HG02852 (cell line): ENCODE measurements around the gene NBPF4.
A peak's percentile ranks its signal among the peaks of the same experiment; 100 is the strongest.
"Not testable (repeated sequence)": the region's sequence is repeated elsewhere in the genome, so short reads cannot be mapped to it uniquely, and the experiment has no call there.

ENCODE experiments used
- ATAC-seq: cut with Tn5 transposase; IDR thresholded peaks from one replicate; pipeline ENCODE4 v1.9.1; 2021; ENCODE audit warnings: mild to moderate bottlenecking, moderate library complexity; ENCODE audit not compliant: unreplicated experiment

NBPF4 gene

DNA sequence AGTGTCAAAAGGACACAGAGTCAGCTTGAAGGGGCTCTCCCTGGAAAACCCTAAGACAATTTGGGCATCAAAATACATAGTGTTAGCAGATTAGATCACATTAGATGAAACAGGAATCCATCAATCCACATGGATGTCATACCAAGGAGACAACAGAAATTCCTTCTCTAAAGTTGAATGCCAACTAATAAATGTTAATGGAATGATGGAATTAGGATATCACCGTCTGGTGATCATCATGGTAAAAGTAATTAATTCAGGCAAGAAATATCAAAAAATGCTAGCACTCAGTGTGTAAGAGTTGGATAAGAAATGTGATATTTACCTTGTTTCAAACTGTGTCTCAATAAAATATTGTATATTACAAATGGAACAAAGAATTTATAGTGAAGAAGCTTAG, 32.9 kb downstream of the NBPF4 start:
- ATAC-seq, result no peak

DNA sequence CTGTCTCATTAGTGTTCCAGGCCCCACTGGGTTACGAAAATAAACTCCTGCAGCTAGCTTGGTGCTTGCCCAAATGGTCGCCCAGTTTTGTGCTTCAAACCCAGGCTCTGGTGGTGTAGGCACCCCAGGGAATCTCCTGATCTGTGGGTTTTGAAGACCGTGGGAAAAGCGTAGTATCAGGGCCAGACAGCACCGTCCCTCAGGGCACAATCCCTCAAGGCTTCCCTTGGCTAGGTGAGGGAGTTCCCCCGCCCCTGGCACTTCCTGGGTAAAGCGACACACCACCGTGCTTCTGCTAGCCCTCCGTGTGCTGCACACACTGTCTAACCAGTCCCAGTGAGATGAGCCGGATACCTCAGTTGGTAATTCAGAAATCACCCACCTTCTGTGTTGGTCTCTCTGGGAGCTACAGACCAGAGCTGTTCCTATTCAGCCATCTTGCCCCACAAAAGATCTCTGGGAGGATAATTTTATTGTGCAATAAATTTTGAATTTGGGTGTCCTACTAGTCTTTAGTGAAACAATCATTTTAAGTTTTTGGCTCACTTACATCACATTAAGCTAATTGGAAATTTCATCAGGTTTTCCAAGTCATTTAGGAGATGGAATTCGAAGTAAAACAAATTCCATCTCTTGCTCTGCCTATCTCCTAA, 34.3 kb downstream of the NBPF4 start:
- ATAC-seq, result no peak

DNA sequence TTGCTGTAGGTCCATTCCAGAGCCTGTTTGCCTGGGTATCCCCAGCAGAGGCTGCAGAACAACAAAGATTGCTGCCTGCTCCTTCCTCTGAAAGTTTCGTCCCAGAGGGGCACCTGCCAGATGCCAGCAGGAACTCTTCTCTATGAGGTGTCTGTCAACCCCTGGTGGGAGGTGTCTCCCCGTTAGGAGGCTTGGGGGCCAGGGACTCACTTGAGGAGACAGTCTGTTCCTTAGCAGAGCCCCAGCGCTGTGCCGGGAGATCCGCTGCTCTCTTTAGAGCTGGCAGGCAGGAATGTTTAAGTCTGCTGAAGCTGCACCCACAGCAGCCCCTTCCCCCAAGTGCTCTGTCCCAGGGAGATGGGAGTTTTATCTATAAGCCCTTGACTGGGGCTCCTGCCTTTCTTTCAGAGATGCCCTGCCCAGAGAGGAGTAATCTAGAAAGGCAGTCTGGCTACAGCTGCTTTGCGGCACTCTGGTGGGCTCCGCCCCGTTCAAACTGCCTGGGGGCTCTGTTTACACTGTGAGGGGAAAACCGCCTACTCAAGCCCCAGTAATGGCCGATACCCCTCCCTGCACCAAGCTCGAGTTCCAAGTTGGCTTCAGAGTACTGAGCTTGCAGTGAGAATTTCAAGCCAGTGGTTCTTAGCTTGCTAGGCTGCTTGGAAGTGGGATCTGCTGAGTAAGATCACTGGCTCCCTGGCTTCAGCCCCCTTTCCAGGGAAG, 35.0 kb downstream of the NBPF4 start:
- ATAC-seq, result no peak

DNA sequence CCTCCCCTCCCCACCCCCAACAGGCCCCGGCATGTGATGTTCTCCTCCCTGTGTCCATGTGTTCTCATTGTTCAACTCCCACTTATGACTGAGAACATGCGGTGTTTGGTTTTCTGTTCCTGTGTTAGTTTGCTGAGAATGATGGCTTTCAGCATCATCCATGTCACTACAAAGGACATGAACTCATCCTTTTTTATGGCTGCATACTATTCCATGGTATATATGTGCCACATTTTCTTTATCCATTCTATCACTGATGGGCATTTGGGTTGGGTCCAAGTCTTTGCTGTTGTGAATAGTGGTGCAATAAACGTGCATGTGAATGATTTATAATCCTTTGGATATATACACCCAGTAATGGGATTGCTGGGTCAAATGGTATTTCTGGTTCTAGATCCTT, 40.3 kb downstream of the NBPF4 start:
- not testable (repeated sequence) for ATAC-seq

DNA sequence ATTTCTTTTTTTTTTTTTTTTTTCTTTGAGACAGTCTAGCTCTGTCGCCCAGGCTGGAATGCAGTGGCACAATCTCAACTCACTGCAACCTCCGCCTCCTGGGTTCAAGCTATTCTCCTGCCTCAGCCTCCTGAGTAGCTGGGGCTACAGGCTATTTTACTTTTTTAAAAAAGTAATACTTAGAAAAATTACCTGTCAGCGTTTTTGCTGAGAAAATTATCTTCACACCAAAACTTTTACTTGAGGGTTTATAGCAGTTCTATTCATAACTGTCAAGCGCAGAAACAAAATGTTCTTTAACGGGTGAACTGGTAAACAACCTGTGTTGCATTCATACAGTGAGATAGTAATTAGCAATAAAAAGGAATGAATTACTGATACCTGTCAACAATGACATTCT, 42.2 kb downstream of the NBPF4 start:
- no peak for ATAC-seq

DNA sequence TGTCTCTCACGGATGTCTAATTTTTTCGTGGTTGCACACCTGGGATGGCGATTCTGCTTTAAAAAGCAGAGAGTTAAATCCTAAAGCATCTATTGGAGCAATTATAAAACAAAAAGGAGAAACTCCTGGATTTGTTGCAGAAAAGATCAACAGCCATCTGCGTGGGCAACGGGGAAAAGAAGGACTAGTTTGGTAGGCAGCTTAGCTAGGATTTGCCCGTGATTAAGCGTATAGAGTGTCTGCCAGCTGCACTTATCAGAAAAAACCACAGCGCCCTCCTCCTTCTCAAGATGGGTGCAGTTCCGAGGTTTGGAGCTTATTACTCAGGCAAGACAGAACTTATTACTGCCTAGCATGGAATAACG, 43.2 kb downstream of the NBPF4 start:
- no peak for ATAC-seq

DNA sequence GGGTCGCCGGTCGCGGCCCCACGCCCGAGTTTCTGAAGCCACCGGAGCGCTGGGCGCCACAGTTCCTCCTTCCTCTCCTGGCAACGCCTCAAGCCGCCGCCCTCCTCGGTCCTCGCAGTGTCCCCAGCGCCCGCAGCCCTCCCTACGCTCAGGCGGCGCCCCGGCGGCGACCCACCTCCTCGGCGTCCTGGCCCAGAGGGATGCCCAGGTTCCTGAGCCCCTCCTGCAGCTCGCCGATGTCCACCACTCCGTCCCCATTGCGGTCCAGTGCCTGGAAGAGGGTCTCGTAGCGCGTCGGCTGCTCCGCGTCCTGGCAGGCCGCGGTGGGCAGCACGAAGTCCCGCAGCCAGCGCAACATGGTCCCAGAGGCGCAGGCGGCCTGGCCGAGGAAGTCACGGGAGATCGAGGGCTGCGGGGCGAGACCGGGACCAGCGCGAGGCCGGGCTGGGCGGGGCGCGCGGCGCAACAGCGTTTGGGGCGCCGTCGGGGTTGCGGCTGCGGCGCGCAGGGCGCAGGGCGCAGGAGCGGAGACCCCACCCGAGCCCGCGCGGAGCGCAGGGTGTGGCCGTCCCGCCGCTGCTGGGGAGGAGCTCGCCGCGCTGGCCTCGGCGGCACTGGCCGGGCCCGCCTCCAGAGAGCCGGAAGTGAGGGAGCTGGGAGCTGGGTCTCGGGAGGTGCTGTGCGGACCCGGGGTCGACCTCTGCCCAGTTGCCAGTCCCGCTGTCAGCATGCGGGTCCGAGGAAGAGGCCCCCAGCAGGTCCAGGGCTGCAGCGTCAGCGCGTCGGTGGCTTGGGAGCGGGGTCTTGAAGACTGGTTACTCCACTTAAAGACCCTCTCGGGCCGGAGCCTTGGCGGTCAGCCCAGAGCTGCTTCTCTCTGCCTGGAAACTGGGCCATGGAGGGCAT, 43.8 kb downstream of the NBPF4 start, which contains the start of gene SLC25A24:
SLC25A24 (minus strand) TSS at position 563 of the 906 bp plus-strand sequence; CDS start at position 358, 205 bp downstream.
- peak; percentile 89 for ATAC-seq

DNA sequence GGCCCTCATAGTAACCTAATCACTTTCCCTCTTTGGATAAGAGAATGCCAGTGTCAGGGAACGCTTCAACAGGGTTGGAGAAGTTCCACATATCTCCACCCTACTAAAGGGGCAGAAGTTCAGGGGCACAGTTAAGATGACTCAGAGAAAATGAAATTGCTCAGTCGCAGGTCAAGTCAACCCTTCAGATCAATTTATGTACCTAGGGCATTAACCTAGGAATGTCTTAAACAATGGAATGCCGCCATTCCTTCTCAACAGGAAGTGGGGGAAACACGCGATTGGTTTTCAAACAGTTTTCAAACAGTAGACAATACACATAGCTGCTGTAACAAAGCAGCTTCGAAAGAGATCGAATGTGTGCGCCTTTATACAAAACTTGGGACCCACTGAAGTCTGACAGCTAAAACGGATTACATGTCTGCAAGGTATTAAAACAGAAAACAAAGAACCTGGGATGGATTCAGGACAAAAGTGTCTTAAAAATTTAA, 44.6 kb downstream of the NBPF4 start:
- no peak for ATAC-seq

DNA sequence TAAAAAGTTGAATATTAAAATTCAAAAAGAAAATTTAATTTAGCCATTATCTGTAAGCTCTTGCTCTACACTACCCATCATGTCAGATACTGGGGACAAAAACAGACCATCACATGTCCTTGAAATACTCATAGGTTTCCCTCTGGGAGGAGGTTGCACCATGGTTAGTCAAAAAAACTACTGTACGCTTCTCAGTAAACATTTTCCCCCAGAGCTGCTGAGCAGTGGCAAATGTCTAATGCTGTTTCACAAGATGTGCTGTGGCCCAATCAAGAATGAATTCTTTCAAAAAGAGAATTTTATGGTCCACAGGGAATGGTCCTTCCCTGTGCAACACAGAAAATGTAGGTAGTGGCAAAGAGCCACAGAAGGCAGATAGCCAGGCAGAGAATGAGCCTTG, 49.8 kb downstream of the NBPF4 start:
- no peak for ATAC-seq

DNA sequence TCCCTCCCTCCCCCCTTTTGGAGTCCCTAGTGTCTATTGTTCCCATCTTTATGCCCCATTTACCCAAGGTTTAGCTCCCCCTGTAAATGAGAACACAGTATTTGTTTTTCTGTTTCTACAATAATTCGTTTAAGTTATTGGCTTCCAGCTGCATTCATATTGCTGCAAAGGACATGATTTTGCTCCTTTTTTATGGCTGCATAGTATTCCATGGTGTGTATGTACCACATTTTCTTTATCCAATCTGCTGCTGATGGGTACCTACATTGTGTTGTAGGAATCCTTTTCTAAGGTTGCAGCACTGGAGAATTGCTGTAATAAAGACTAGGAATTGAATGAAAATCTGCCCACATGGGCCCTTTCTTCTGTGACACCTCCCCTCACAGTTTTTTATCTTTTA, 50.5 kb downstream of the NBPF4 start:
- no peak for ATAC-seq

DNA sequence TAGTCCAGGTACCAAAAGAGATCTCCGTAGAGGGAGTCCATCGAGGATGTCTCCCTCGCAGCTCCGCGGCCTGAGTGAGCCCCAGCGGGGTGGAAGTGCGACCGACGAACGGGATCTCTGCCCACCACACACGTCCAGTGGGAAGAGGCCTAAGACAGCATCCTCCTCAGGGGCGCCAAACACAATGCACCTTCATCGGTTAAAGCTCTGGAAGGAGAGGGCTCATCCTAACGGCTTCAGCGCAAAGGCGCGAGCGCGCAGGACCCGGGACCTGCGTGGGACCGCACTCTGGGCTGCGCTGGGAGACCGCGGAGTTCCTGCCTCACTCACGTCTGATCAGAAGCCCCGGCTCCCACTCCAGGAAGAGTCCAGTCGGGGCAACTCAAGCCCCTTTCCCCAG, 51.3 kb downstream of the NBPF4 start:
- ATAC-seq, result no peak

DNA sequence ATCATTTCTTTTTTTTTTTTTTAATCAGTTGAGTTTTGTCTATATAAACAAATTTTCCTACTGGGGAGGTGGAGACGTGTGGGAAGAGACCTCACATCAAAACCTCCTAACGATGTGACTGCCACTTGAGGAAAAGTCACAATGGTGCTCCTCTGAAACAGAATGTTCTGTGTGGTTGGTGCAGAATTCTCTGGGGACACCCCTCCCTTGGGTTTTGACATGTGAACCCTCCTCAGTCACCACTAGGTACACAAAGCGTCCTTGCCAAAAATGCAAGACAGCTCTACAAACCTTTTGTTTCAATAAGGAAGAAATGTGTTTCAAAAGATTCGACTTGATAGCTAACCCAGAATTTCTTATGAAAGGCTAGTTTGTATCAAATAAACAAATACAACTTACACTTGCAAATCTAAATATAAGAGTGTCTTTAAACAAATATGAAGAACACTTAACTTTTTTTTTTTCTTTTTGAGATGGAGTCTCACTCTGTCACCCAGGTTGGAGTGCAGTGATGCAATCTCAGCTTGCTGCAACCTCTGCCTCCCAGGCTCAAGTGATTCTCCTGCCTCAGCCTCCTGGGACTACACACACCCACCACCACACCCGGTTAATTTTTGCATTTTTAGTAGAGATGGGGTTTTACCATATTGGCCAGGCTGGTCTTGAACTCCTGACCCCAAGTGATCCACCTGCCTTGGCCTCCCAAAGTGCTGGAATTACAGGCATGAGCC, 53.0 kb downstream of the NBPF4 start:
- ATAC-seq, result no peak

DNA sequence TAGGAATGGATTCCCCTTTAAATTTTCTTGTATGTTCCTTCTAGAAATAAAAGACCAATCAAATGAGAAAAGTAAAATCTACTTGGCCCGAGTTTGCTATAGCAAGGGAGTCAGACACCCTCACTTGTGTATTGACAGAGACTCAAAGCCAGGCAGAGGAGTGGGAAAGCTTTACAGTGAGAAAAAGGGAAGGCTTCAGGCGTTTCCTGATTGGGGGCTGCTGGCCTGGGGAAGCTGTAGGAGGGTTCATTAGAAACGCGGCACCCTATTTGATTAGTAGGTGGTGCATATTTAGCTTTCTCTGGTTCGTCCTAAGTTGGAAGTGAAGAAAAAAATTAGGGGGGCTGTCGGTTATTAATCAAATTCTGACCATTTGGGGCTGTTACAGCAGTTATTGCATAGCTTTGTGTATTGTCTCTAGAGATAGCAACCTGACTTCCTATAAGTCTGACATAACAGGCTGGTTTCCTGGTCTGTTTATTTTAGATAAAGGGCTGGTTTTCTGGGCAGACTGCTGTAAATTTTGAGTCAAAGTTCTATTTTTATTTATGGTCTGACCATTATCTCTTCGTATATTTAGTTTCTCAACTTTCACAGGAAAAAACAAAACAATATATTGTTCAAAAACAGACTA, 53.8 kb downstream of the NBPF4 start:
- ATAC-seq, result no peak

DNA sequence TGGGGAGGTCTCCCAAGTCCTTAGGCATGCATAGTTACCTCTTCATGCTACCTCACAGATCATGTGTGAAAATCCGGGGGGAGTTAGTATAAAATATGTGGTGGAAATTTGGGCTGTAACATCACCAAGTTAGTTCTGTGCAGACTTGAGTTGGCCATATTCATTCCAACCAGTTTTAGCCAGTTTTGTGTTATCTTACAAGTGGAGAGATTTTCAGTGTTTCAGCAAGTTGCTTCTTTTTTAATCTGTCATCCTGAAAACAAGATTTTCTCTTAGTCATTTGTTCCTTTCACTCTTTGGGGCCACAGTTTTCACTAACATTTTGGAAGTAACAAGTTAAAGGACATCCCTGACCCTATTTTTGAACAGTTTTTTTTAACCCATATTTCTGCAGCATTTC, 55.1 kb downstream of the NBPF4 start:
- ATAC-seq, result no peak

DNA sequence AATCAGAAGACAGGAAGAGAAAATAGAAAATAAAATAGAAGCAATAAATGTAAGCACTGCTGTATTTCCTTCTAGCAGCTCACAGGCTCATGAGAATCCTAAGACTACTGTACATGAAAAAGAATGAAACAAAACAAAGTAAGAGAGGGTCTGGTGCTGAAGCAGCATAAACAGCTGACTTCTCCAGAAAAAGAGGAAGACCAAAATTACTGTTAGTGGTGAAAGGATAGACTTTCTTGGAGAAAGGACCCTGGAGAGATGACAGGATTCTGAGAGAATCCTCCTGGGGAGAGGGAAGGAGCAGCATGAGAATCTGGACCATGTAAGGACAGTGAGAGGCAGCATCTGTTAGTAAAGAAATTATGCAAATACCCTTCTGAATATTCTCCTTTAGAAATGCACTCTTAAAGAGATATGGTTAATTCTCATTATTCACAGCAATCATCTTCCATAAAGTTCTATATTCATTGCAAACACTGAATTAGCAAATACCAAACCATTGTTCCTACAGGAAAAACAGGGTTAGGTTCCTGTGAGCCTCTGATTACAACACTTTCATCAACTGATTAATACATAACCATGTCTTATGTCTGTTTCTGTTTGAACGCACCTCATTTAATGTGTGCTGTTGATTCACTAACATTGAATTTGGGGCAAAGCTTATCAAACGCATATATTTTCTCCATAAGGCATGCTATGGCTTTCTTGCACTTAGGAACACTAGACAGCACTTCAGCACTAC, 60.7 kb downstream of the NBPF4 start:
- no peak for ATAC-seq

DNA sequence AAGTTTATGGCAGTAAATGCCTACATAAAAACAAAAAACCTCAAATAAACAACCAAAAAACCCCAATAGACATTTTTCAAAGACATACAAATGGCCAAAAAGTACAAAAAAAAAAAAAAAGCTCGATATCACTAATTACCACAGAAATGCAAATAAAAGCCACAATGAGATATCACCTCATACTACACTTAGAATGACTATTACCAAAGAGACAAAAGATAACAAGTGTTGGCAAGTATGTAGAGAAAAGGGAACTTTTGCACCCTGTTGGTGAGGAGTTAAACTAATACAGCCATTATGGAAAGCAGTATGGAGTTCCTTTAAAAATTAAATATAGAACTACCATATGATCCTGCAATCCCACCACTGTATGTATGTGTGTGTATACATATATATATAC, 64.9 kb downstream of the NBPF4 start:
- ATAC-seq, result no peak
